SK-N-SH treated with all-trans-retinoic acid at 6 μM for 48 hours (cell line): Measurements from ENCODE around the gene MAP3K3.

Source experiments
- GLIS3 ChIP-seq: fragments of 250-450 bp; sonication (Bioruptor Pico); IDR thresholded peaks from 2 replicates; pipeline ENCODE4 v1.5.0; 2020; ENCODE audit warnings: mild to moderate bottlenecking, moderate library complexity
- ISL1 ChIP-seq: fragments of 250-450 bp; sonication (Bioruptor Pico); IDR thresholded peaks from 2 replicates; pipeline ENCODE4 v2.1.2; 2022; ENCODE audit warnings: mild to moderate bottlenecking, moderate library complexity
- OSR1 ChIP-seq: fragments of 250-450 bp; sonication (Bioruptor Pico); IDR thresholded peaks from 2 replicates; pipeline ENCODE4 v1.8.0; 2022; ENCODE audit warnings: moderate library complexity, mild to moderate bottlenecking, inconsistent platforms
- PPARA ChIP-seq: fragments of 250-450 bp; sonication (Bioruptor Pico); IDR thresholded peaks from 2 replicates; pipeline ENCODE4 v1.5.0; 2020; ENCODE audit warnings: mild to moderate bottlenecking, borderline replicate concordance
- RARB ChIP-seq: fragments of 250-450 bp; sonication (Bioruptor Pico); IDR thresholded peaks from 2 replicates; pipeline ENCODE4 v1.8.0; 2021; ENCODE audit warnings: mild to moderate bottlenecking, moderate library complexity
- SNAI2 ChIP-seq: fragments of 250-450 bp; sonication (Bioruptor Pico); IDR thresholded peaks from 2 replicates; pipeline ENCODE4 v1.5.0; 2020; ENCODE audit warnings: mild to moderate bottlenecking, moderate library complexity
- TCF4 ChIP-seq: fragments of 250-450 bp; sonication (Bioruptor Pico); IDR thresholded peaks from 2 replicates; pipeline ENCODE4 v1.8.0; 2021; ENCODE audit warnings: mild to moderate bottlenecking, moderate library complexity, borderline replicate concordance
- TOX ChIP-seq: fragments of 250-450 bp; sonication (Bioruptor Pico); IDR thresholded peaks from 2 replicates; pipeline ENCODE4 v1.8.0; 2021; ENCODE audit warnings: mild to moderate bottlenecking, moderate library complexity, borderline replicate concordance
- ZFP30 ChIP-seq: fragments of 450-650 bp; formaldehyde crosslinking; IDR thresholded peaks from 2 replicates; pipeline ENCODE4 v1.5.0; 2022; ENCODE audit warnings: mild to moderate bottlenecking, moderate library complexity
- ZNF8 ChIP-seq: fragments of 450-650 bp; formaldehyde crosslinking; IDR thresholded peaks from 2 replicates; pipeline ENCODE4 v1.5.0; 2020; ENCODE audit warnings: mild to moderate bottlenecking, moderate library complexity
- TF ChIP-seq, protein P1 (sequence below): fragments of 250-450 bp; sonication (Bioruptor Pico); IDR thresholded peaks from 2 replicates; pipeline ENCODE4 v1.8.0; 2020; ENCODE audit warnings: mild to moderate bottlenecking, moderate library complexity, borderline replicate concordance
- TF ChIP-seq, protein P2 (sequence below): fragments of 250-450 bp; sonication (Bioruptor Pico); IDR thresholded peaks from 2 replicates; pipeline ENCODE4 v1.8.0; 2021; ENCODE audit warnings: low read depth, mild to moderate bottlenecking, moderate library complexity, borderline replicate concordance
- TF ChIP-seq, protein P3 (sequence below): fragments of 250-450 bp; sonication (Bioruptor Pico); IDR thresholded peaks from 2 replicates; pipeline ENCODE4 v1.5.1; 2020; ENCODE audit warnings: low read depth, mild to moderate bottlenecking, moderate library complexity
- TF ChIP-seq, protein P4 (sequence below): fragments of 250-450 bp; sonication (Bioruptor Pico); IDR thresholded peaks from 2 replicates; pipeline ENCODE4 v1.5.1; 2021; ENCODE audit warnings: mild to moderate bottlenecking, moderate library complexity

DNA sequence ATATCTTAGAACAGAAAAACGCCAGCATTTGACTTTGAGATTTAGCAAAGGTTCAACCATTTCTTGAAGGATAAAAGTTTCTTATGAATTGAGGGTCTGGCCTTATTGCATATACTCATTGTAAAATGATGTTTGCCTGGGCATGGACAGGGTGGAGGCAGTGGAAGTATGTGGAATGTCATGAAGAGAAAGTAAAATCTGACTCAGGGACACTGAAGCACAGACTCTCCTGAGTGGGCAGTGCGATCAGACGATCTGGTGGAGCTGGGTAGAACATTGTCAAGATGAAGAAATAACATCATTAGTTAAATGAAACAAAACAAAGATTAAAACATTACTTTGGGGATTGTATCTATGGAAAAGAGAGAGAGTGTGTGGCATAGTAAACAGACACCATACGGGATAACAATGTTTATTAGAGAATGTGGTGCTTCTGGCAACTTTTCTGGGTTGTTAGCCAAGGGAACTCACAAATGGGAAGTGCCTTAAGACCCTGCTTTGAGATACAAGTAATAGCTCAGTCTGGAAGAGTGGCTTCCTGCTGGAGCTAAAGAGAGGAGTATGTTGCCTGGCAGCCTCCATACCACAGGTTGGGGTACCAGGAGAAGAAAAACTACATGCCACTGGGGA, 4.4 kb downstream of the MAP3K3 start:
- TF ChIP-seq RARB (CRISPR knock-in tag) (no peak), TCF4 (CRISPR knock-in tag) (no peak), PPARA (CRISPR knock-in tag) (no peak), ZFP30 (no peak), ZNF8 (CRISPR knock-in tag) (no peak), SNAI2 (no peak), ISL1 (CRISPR knock-in tag) (no peak), OSR1 (CRISPR knock-in tag) (no peak), GLIS3 (CRISPR knock-in tag) (no peak), TOX (CRISPR knock-in tag) (no peak)
- TF ChIP-seq, protein P1, sequence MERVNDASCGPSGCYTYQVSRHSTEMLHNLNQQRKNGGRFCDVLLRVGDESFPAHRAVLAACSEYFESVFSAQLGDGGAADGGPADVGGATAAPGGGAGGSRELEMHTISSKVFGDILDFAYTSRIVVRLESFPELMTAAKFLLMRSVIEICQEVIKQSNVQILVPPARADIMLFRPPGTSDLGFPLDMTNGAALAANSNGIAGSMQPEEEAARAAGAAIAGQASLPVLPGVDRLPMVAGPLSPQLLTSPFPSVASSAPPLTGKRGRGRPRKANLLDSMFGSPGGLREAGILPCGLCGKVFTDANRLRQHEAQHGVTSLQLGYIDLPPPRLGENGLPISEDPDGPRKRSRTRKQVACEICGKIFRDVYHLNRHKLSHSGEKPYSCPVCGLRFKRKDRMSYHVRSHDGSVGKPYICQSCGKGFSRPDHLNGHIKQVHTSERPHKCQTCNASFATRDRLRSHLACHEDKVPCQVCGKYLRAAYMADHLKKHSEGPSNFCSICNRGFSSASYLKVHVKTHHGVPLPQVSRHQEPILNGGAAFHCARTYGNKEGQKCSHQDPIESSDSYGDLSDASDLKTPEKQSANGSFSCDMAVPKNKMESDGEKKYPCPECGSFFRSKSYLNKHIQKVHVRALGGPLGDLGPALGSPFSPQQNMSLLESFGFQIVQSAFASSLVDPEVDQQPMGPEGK (CRISPR knock-in tag), result no peak
- TF ChIP-seq, protein P2, sequence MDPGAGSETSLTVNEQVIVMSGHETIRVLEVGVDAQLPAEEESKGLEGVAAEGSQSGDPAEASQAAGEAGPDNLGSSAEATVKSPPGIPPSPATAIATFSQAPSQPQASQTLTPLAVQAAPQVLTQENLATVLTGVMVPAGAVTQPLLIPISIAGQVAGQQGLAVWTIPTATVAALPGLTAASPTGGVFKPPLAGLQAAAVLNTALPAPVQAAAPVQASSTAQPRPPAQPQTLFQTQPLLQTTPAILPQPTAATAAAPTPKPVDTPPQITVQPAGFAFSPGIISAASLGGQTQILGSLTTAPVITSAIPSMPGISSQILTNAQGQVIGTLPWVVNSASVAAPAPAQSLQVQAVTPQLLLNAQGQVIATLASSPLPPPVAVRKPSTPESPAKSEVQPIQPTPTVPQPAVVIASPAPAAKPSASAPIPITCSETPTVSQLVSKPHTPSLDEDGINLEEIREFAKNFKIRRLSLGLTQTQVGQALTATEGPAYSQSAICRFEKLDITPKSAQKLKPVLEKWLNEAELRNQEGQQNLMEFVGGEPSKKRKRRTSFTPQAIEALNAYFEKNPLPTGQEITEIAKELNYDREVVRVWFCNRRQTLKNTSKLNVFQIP (CRISPR knock-in tag), result no peak
- TF ChIP-seq, protein P3, sequence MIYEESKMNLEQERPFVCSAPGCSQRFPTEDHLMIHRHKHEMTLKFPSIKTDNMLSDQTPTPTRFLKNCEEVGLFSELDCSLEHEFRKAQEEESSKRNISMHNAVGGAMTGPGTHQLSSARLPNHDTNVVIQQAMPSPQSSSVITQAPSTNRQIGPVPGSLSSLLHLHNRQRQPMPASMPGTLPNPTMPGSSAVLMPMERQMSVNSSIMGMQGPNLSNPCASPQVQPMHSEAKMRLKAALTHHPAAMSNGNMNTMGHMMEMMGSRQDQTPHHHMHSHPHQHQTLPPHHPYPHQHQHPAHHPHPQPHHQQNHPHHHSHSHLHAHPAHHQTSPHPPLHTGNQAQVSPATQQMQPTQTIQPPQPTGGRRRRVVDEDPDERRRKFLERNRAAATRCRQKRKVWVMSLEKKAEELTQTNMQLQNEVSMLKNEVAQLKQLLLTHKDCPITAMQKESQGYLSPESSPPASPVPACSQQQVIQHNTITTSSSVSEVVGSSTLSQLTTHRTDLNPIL (CRISPR knock-in tag), result no peak
- TF ChIP-seq, protein P4, sequence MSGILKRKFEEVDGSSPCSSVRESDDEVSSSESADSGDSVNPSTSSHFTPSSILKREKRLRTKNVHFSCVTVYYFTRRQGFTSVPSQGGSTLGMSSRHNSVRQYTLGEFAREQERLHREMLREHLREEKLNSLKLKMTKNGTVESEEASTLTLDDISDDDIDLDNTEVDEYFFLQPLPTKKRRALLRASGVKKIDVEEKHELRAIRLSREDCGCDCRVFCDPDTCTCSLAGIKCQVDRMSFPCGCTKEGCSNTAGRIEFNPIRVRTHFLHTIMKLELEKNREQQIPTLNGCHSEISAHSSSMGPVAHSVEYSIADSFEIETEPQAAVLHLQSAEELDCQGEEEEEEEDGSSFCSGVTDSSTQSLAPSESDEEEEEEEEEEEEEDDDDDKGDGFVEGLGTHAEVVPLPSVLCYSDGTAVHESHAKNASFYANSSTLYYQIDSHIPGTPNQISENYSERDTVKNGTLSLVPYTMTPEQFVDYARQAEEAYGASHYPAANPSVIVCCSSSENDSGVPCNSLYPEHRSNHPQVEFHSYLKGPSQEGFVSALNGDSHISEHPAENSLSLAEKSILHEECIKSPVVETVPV (CRISPR knock-in tag), result no peak
